GM12892 (cell line): ENCODE data around the gene PLOD2.

Source experiments
- POLR2A ChIP-seq: IDR thresholded peaks from 2 replicates; pipeline ENCODE4 v1.6.1; 2011; ENCODE audit warnings: low read depth, low read length, control low read depth
- POLR2AphosphoS5 ChIP-seq: IDR thresholded peaks from 2 replicates; pipeline ENCODE4 v1.6.1; 2011; ENCODE audit warnings: low read depth, low read length, control low read depth
- TAF1 ChIP-seq: IDR thresholded peaks from 2 replicates; pipeline ENCODE4 v1.6.1; 2011; ENCODE audit warnings: low read depth, mild to moderate bottlenecking, control low read depth, low read length, borderline replicate concordance

- TF ChIP-seq POLR2AphosphoS5 = no peak
- TF ChIP-seq POLR2A = no peak
- no peak for TF ChIP-seq TAF1
Observed at GRCh38 chr3:146050691-146051090, 110.3 kb downstream of the PLOD2 start.
